Uterus (tissue), 2 donors: ENCODE measurements around the gene GPR21.

Experiments used
- CTCF ChIP-seq, 4 experiments: fragments of 200-600 bp in 2 of 4; fragments of 450-650 bp in 2 of 4; sonication (generic) in 2 of 4; IDR thresholded peaks; one replicate each; pipeline ENCODE4 v1.5.1; 2016 to 2019; ENCODE audit warnings: antibody characterized with exemption in 4 of 4, mild to moderate bottlenecking in 2 of 4, moderate library complexity in 1 of 4
- POLR2A ChIP-seq, 2 donors: fragments of 450-650 bp; IDR thresholded peaks; one replicate each; pipeline ENCODE4 v1.6.1; 2016; ENCODE audit warnings: antibody characterized with exemption in 2 of 2, mild to moderate bottlenecking in 1 of 2, moderate library complexity in 1 of 2

GRCh38 chr9:123028136-123028535, 5.3 kb upstream of the GPR21 start:
- TF ChIP-seq CTCF (IDR thresholded peaks at IDR 0.05) (no peak), POLR2A (IDR thresholded peaks at IDR 0.05) (no peak)
